K562 (cell line): ENCODE data around the gene PET117. TPM values are rescaled to one million over a fixed set of nuclear protein-coding genes. Genes with fewer than 3 reads are reported as not detected.
"Not testable (repeated sequence)": the region's sequence is repeated elsewhere in the genome, so short reads cannot be mapped to it uniquely, and the experiment has no call there.

ENCODE experiments used
- ATAC-seq: fragments of 200-7000 bp; cut with Tn5 transposase; 3 replicates; pipeline ENCODE4 v1.9.1; 2020; ENCODE audit warnings: moderate library complexity
- BruUV-seq: library from RNA; stranded (reverse); fragments of 400-500 nt; replicated peaks from 2 replicates; lab custom pipeline; 2021; lab: Mats Ljungman, UMichigan
- CTCF ChIA-PET: fragments of 300-600 bp; formaldehyde crosslinking; extraction: SDS; loops from one replicate; lab custom pipeline; 2021; ENCODE audit warnings: low intra/inter-chr PET ratio; lab: Yijun Ruan, JAX
- POLR2A ChIA-PET: fragments of 300-600, 350-650 bp; sonication (Branson Sonifier 250); formaldehyde crosslinking; extraction: SDS; loops from one replicate; lab custom pipeline; 2021; ENCODE audit warnings: antibody characterized with exemption, inconsistent platforms; lab: Yijun Ruan, JAX
- DNase-seq, 4 experiments: peaks; one replicate each; pipeline versions ENCODE4 v3.0.0 to v3.0.0-alpha.2; 2011 to 2018; ENCODE audit warnings: low spot score in 3 of 4, mixed read lengths in 3 of 4; ENCODE audit errors: extremely low read depth in 1 of 4
- FAIRE-seq: peaks from 2 replicates; lab custom pipeline; 2011; peaks lifted over from hg19 to GRCh38; lab: Jason Lieb, UNC
- H2AFZ ChIP-seq: 2 replicates; pipeline ENCODE4 v1.6.0; 2011; ENCODE audit warnings: low read depth, low read length, control low read depth, inconsistent platforms
- H3K27ac ChIP-seq: fragments of 200-600 bp; 3 replicates; pipeline ENCODE4 v1.8.0; 2011; ENCODE audit warnings: low read depth, mild to moderate bottlenecking, control low read depth, inconsistent platforms, low read length, moderate library complexity, mixed read lengths; ENCODE audit errors: extremely low read depth
- H3K27me3 ChIP-seq, 2 experiments: fragments of 300-600 bp in 1 of 2; 2 replicates in 1 of 2; 3 replicates in 1 of 2; pipeline versions ENCODE4 v1.6.0 to v1.8.0; 2011; ENCODE audit warnings: inconsistent platforms in 2 of 2, low read length in 2 of 2, mild to moderate bottlenecking in 1 of 2, mixed read lengths in 1 of 2, moderate library complexity in 1 of 2; ENCODE audit not compliant: control insufficient read depth in 2 of 2, insufficient read depth in 2 of 2
- H3K36me3 ChIP-seq: fragments of 300-600 bp; 3 replicates; pipeline ENCODE4 v1.8.0; 2011; ENCODE audit warnings: mild to moderate bottlenecking, low read length, inconsistent platforms; ENCODE audit not compliant: control insufficient read depth, insufficient read depth
- H3K4me1 ChIP-seq, 2 experiments: fragments of 200-600 bp in 1 of 2; replicated peaks in 1 of 2; 2 replicates in 1 of 2; 3 replicates in 1 of 2; pipeline versions ENCODE4 v1.5.1 to v1.8.0; 2011; ENCODE audit warnings: inconsistent platforms in 2 of 2, low read length in 2 of 2, mild to moderate bottlenecking in 1 of 2, mixed read lengths in 1 of 2, moderate library complexity in 1 of 2; ENCODE audit not compliant: control insufficient read depth in 2 of 2, insufficient read depth in 2 of 2
- H3K4me2 ChIP-seq: 2 replicates; pipeline ENCODE4 v1.6.1; 2011; ENCODE audit warnings: low read length, control low read depth, inconsistent platforms, mixed read lengths; ENCODE audit not compliant: insufficient read depth
- H3K4me3 ChIP-seq: fragments of 200-600 bp; sonication (generic), shearing (Covaris generic); 2 replicates; pipeline ENCODE4 v1.5.1; 2016; ENCODE audit warnings: control low read depth, inconsistent platforms
- H3K79me2 ChIP-seq: fragments of 200-600 bp; 3 replicates; pipeline ENCODE4 v1.8.0; 2011; ENCODE audit warnings: low read length, inconsistent platforms; ENCODE audit not compliant: control insufficient read depth, insufficient read depth
- H3K9ac ChIP-seq, 2 experiments: 2 replicates each; pipeline versions ENCODE4 v1.6.0 to v1.6.1; 2011; ENCODE audit warnings: low read depth in 2 of 2, low read length in 2 of 2, control low read depth in 1 of 2, inconsistent platforms in 1 of 2, mild to moderate bottlenecking in 1 of 2, mixed read lengths in 1 of 2; ENCODE audit not compliant: insufficient read depth in 1 of 2
- H3K9me1 ChIP-seq: one replicate; pipeline ENCODE4 v1.6.0; 2011; ENCODE audit warnings: inconsistent platforms, mild to moderate bottlenecking, low read length, moderate library complexity; ENCODE audit not compliant: control insufficient read depth, insufficient read depth
- H3K9me3 ChIP-seq: replicated peaks from 2 replicates; pipeline ENCODE4 v1.5.1; 2011; ENCODE audit warnings: low read depth, low read length, inconsistent platforms; ENCODE audit not compliant: control insufficient read depth, insufficient read depth
- H4K20me1 ChIP-seq: replicated peaks from 2 replicates; pipeline ENCODE4 v1.6.1; 2011; ENCODE audit warnings: low read length, inconsistent platforms, mixed read lengths; ENCODE audit not compliant: control insufficient read depth, insufficient read depth
- BHLHE40 ChIP-seq: IDR thresholded peaks from 2 replicates; pipeline ENCODE4 v1.6.1; 2011; ENCODE audit warnings: low read length, improper control_type of control experiment
- ELF2 ChIP-seq: fragments of 250-450 bp; sonication (Bioruptor Pico); IDR thresholded peaks from 2 replicates; pipeline ENCODE4 v1.5.0; 2021; ENCODE audit warnings: mild to moderate bottlenecking
- HDAC6 ChIP-seq: IDR thresholded peaks from 2 replicates; pipeline ENCODE4 v1.6.1; 2012; ENCODE audit warnings: low read depth, mild to moderate bottlenecking, control low read depth, inconsistent platforms, low read length, moderate library complexity
- L3MBTL2 ChIP-seq: fragments of 450-650 bp; IDR thresholded peaks from 2 replicates; pipeline ENCODE4 v1.6.1; 2016; ENCODE audit warnings: mild to moderate bottlenecking, moderate library complexity
- NFRKB ChIP-seq: fragments of 450-650 bp; IDR thresholded peaks from 2 replicates; pipeline ENCODE4 v1.6.1; 2016; ENCODE audit warnings: low read depth
- SMARCA5 ChIP-seq: fragments of 450-650 bp; IDR thresholded peaks from 2 replicates; pipeline ENCODE4 v1.6.1; 2016
- SRSF9 ChIP-seq: fragments of 200-400 bp; formaldehyde crosslinking; IDR thresholded peaks from 2 replicates; pipeline ENCODE4 v1.6.1; 2017; ENCODE audit warnings: low read depth, low read length, borderline replicate concordance
- ZNF586 ChIP-seq: fragments of 450-650 bp; formaldehyde crosslinking; conservative IDR thresholded peaks from 2 replicates; pipeline ENCODE4 v1.4.0; 2020; ENCODE audit warnings: mild to moderate bottlenecking, moderate library complexity
- ZNF707 ChIP-seq: fragments of 250-450 bp; sonication (Bioruptor Pico); conservative IDR thresholded peaks from 2 replicates; pipeline ENCODE4 v1.8.0; 2022; ENCODE audit warnings: inconsistent platforms, mild to moderate bottlenecking, moderate library complexity
- ZNF76 ChIP-seq: fragments of 250-450 bp; sonication (Bioruptor Pico); IDR thresholded peaks from 2 replicates; pipeline ENCODE4 v1.4.0; 2020; ENCODE audit warnings: mild to moderate bottlenecking, moderate library complexity, borderline replicate concordance
- WGBS: fragments of 100-300 bp; shearing (Covaris generic); methylation state at CpG from one replicate; pipeline ENCODE4 v1.1.6; 2016; ENCODE audit warnings: low coverage, mixed read lengths; ENCODE audit not compliant: insufficient coverage; ENCODE audit errors: missing lambda C conversion rate; 5-methylcytosine and 5-hydroxymethylcytosine counted together
- in situ Hi-C: fragments of 300-500 bp; cut with MboI; formaldehyde crosslinking; loops from 4 replicates; pipeline ENCODE4 v1.15.0; 2018; ENCODE audit warnings: inconsistent platforms, mixed read lengths
- intact Hi-C: fragments of 100-400 bp; cut with micrococcal nuclease; formaldehyde crosslinking; loops from 2 replicates; pipeline ENCODE4 v1.14.2; 2022
- polyA plus RNA-seq, 8 experiments: library from polyadenylated mRNA; depleted of rRNA in 4 of 8; stranded (reverse) in 5 of 8; unstranded in 3 of 8; fragments of >200 nt; fragmentation: Nextera tagmentation in 2 of 8; fragmentation: Illumina TruSeq in 1 of 8; extraction: Ambion mirVana in 2 of 8; extraction: Trizol in 1 of 8; gene quantifications; 2 replicates each; pipeline versions ENCODE4 v1.2.1 to v1.2.3, GENCODE V29; 2011 to 2014; ENCODE audit warnings: inconsistent platforms in 1 of 8, missing spikeins in 1 of 8
- total RNA-seq, 7 experiments: library from RNA; depleted of rRNA in 6 of 7; stranded (reverse); fragments of >200 nt in 6 of 7; fragmentation: Illumina TruSeq in 2 of 7; extraction: Trizol in 2 of 7; gene quantifications; 2 replicates each; pipeline versions ENCODE4 v1.2.1 to v1.2.3, GENCODE V29; 2011 to 2021; ENCODE audit warnings: low replicate concordance in 1 of 7
- TF ChIP-seq, protein P1 (sequence below): sonication (generic); formaldehyde crosslinking; IDR thresholded peaks from 2 replicates; pipeline ENCODE4 v1.8.1; 2022; ENCODE audit warnings: missing genetic modification reagents
- TF ChIP-seq, protein P2 (sequence below): fragments of 450-650 bp; IDR thresholded peaks from 2 replicates; pipeline ENCODE4 v1.6.1; 2017; ENCODE audit warnings: antibody characterized with exemption, mild to moderate bottlenecking

Gene PET117
- total and polyA plus RNA-seq, 9 of the 15 experiments (the other 6 are each of a cell fraction or from before 2014, with no cell fraction given) = 7.1 to 18.2 (median 12.4) TPM

DNA sequence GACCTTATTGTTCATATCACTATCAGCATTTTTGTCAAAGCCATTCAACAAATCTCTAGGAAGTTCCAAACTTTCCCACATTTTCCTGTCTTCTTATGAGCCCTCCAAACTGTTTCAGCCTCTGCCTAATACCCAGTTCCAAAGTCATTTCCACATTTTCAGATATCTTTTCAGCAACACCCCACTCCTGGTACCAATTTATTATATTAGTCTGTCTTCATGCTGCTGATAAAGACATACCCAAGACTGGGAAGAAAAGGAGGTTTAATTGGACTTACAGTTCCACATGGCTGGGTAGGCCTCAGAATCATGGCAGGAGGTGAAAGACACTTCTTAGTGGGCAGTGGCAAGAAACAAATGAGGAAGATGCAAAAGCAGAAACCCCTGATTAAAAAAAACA, 42.7 kb downstream of the PET117 start:
- H3K36me3 ChIP-seq, FAIRE-seq, H3K79me2 ChIP-seq, CTCF ChIA-PET, H3K4me1 ChIP-seq, POLR2A ChIA-PET, H3K4me3 ChIP-seq, DNase-seq, H3K9me1 ChIP-seq, H3K9ac ChIP-seq, H3K27me3 ChIP-seq, H2AFZ ChIP-seq, in situ Hi-C loops, H3K9me3 ChIP-seq, ATAC-seq, H4K20me1 ChIP-seq, BruUV-seq, H3K4me2 ChIP-seq, H3K27ac ChIP-seq, intact Hi-C loops: not testable (repeated sequence)
- TF ChIP-seq ZNF707 (CRISPR knock-in tag) = peak; percentile 94

GRCh38 chr20:18180815-18181214, 43.2 kb downstream of the PET117 start:
- Histone ChIP-seq H3K79me2 (no peaks in the 10 kb centered on the region), H3K9me1 (no peaks in the 10 kb centered on the region), H3K27me3 (no peaks in the 10 kb centered on the region), H3K9me3 (0 out of 2 replicates have a peak, but pooled peaks cover 1% of the 10 kb centered on the region), H3K4me3 (no peak overlapping the region), H3K9ac (no peak overlapping the region), H3K4me1 (peaks cover 0 to 2% of the 10 kb centered on the region in 2 experiments; a peak in 2 of 5 replicates), H3K27ac (no peak overlapping the region), H2AFZ (no peak overlapping the region), H3K4me2 (no peak overlapping the region), H4K20me1 (no peaks in the 10 kb centered on the region), H3K36me3 (peaks cover 2% of the 10 kb centered on the region; the same call in 1 of the 3 replicates)
- intact Hi-C loops = no loop called here
- CTCF ChIA-PET = no interaction called here
- WGBS = no CpG with 5 or more reads among the region's 1 CpG
- in situ Hi-C loops = no loop called here
- DNase-seq (no peak), ATAC-seq (no peak), FAIRE-seq (no peak)
- POLR2A ChIA-PET = interaction anchor here (0.6 kb wide), 1 partner anchor 58 kb away, joined by 3 read pairs; no protein-coding TSS in a partner anchor
- no TSS peak for BruUV-seq
- TF ChIP-seq SRSF9 (no peak), SMARCA5 (no peak), ZNF76 (CRISPR knock-in tag) (no peak), ELF2 (CRISPR knock-in tag) (no peak), ZNF586 (CRISPR knock-in tag) (no peak), BHLHE40 (no peak), HDAC6 (no peak), NFRKB (no peak), L3MBTL2 (no peak)
- TF ChIP-seq, protein P1, sequence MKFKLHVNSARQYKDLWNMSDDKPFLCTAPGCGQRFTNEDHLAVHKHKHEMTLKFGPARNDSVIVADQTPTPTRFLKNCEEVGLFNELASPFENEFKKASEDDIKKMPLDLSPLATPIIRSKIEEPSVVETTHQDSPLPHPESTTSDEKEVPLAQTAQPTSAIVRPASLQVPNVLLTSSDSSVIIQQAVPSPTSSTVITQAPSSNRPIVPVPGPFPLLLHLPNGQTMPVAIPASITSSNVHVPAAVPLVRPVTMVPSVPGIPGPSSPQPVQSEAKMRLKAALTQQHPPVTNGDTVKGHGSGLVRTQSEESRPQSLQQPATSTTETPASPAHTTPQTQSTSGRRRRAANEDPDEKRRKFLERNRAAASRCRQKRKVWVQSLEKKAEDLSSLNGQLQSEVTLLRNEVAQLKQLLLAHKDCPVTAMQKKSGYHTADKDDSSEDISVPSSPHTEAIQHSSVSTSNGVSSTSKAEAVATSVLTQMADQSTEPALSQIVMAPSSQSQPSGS (CRISPR knock-in tag) = no peak
- TF ChIP-seq, protein P2, sequence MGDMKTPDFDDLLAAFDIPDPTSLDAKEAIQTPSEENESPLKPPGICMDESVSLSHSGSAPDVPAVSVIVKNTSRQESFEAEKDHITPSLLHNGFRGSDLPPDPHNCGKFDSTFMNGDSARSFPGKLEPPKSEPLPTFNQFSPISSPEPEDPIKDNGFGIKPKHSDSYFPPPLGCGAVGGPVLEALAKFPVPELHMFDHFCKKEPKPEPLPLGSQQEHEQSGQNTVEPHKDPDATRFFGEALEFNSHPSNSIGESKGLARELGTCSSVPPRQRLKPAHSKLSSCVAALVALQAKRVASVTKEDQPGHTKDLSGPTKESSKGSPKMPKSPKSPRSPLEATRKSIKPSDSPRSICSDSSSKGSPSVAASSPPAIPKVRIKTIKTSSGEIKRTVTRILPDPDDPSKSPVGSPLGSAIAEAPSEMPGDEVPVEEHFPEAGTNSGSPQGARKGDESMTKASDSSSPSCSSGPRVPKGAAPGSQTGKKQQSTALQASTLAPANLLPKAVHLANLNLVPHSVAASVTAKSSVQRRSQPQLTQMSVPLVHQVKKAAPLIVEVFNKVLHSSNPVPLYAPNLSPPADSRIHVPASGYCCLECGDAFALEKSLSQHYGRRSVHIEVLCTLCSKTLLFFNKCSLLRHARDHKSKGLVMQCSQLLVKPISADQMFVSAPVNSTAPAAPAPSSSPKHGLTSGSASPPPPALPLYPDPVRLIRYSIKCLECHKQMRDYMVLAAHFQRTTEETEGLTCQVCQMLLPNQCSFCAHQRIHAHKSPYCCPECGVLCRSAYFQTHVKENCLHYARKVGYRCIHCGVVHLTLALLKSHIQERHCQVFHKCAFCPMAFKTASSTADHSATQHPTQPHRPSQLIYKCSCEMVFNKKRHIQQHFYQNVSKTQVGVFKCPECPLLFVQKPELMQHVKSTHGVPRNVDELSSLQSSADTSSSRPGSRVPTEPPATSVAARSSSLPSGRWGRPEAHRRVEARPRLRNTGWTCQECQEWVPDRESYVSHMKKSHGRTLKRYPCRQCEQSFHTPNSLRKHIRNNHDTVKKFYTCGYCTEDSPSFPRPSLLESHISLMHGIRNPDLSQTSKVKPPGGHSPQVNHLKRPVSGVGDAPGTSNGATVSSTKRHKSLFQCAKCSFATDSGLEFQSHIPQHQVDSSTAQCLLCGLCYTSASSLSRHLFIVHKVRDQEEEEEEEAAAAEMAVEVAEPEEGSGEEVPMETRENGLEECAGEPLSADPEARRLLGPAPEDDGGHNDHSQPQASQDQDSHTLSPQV = no peak
